B cell (primary cell): ENCODE results near the gene CAMSAP2. TPM values are rescaled to one million over a fixed set of nuclear protein-coding genes. Genes with fewer than 3 reads are reported as not detected.

Experiments used
- ATAC-seq: fragments of 200-7000 bp; cut with Tn5 transposase; one replicate; pipeline ENCODE4 v1.10.0; 2021; ENCODE audit warnings: low read depth, mild to moderate bottlenecking, moderate number of reproducible peaks, moderate library complexity
- CTCF ChIA-PET: fragments of 350-600 bp; sonication (Branson Sonifier 250); formaldehyde crosslinking; loops from one replicate; lab custom pipeline; 2021; ENCODE audit warnings: antibody characterized with exemption, inconsistent platforms; lab: Charles Lee
- POLR2A ChIA-PET: fragments of 350-600 bp; sonication (Branson Sonifier 250); formaldehyde crosslinking; loops from one replicate; lab custom pipeline; 2021; ENCODE audit warnings: antibody characterized with exemption; lab: Charles Lee
- DNase-seq: peaks from one replicate; pipeline ENCODE4 v3.0.0; 2013
- H2AFZ ChIP-seq: 2 replicates; pipeline ENCODE4 v1.6.1; 2012; ENCODE audit warnings: mild to moderate bottlenecking, low read depth, low read length; ENCODE audit not compliant: insufficient read depth, poor library complexity, severe bottlenecking
- H3K27ac ChIP-seq, 2 donors: 1 replicate in 1 of 2; 2 replicates in 1 of 2; pipeline ENCODE4 v1.5.1; 2012 to 2013; ENCODE audit warnings: low read length in 2 of 2, mild to moderate bottlenecking in 2 of 2, moderate library complexity in 1 of 2
- H3K27me3 ChIP-seq, 4 experiments: fragments of 200-600 bp in 1 of 4; sonication (generic) in 1 of 4; replicated peaks in 1 of 4; 1 replicate in 2 of 4; 2 replicates in 2 of 4; pipeline versions ENCODE4 v1.6.1 to v1.7.0; 2013 to 2016; ENCODE audit warnings: low read length in 3 of 4, mild to moderate bottlenecking in 2 of 4, mixed read lengths in 1 of 4, moderate library complexity in 1 of 4; ENCODE audit not compliant: insufficient read depth in 4 of 4, control insufficient read depth in 3 of 4; ENCODE audit errors: control extremely low read depth in 1 of 4
- H3K36me3 ChIP-seq, 2 experiments: replicated peaks in 1 of 2; 1 replicate in 1 of 2; 2 replicates in 1 of 2; pipeline versions ENCODE4 v1.6.1 to v1.7.1; 2013; ENCODE audit warnings: low read length in 1 of 2; ENCODE audit not compliant: insufficient read depth in 2 of 2, control insufficient read depth in 1 of 2; ENCODE audit errors: control extremely low read depth in 1 of 2, extremely low read depth in 1 of 2
- H3K4me1 ChIP-seq, 2 donors: fragments of 200-600 bp in 1 of 2; sonication (generic) in 1 of 2; 1 replicate in 1 of 2; 2 replicates in 1 of 2; pipeline versions ENCODE4 v1.5.1 to v1.6.1; 2013 to 2017; ENCODE audit warnings: low read length in 2 of 2; ENCODE audit not compliant: control insufficient read depth in 2 of 2, insufficient read depth in 2 of 2
- H3K4me2 ChIP-seq: replicated peaks from 2 replicates; pipeline ENCODE3; 2012; ENCODE audit warnings: mild to moderate bottlenecking, low read depth, low read length; ENCODE audit not compliant: poor library complexity, severe bottlenecking
- H3K4me3 ChIP-seq, 5 experiments: fragments of 200-600 bp in 1 of 5; sonication (generic) in 1 of 5; 1 replicate in 3 of 5; 2 replicates in 2 of 5; pipeline versions ENCODE4 v1.5.1 to v1.7.0; 2011 to 2016; ENCODE audit warnings: low read length in 4 of 5, mild to moderate bottlenecking in 4 of 5, low read depth in 2 of 5, control low read depth in 1 of 5, moderate library complexity in 1 of 5; ENCODE audit not compliant: insufficient read depth in 1 of 5; ENCODE audit errors: control extremely low read depth in 1 of 5, extremely low read depth in 1 of 5
- H3K79me2 ChIP-seq: fragments of 200-600 bp; sonication (generic); one replicate; pipeline ENCODE4 v1.6.0; 2016; ENCODE audit warnings: low read length; ENCODE audit not compliant: control insufficient read depth, insufficient read depth
- H3K9ac ChIP-seq: fragments of 200-600 bp; sonication (generic); 2 replicates; pipeline ENCODE4 v1.6.1; 2017; ENCODE audit warnings: mild to moderate bottlenecking, low read length, moderate library complexity
- H3K9me3 ChIP-seq, 3 donors: one replicate each; pipeline versions ENCODE4 v1.6.1 to v1.7.1; 2013; ENCODE audit warnings: low read length in 2 of 3; ENCODE audit not compliant: control insufficient read depth in 2 of 3, insufficient read depth in 1 of 3; ENCODE audit errors: control extremely low read depth in 1 of 3
- H4K20me1 ChIP-seq: 2 replicates; pipeline ENCODE4 v1.6.0; 2012; ENCODE audit warnings: mild to moderate bottlenecking, low read length; ENCODE audit not compliant: insufficient read depth, control insufficient read depth, poor library complexity, severe bottlenecking
- H3K27ac Mint-ChIP-seq: one replicate; pipeline ENCODE4 v1.8.0; 2021; ENCODE audit warnings: mixed read lengths
- H3K27me3 Mint-ChIP-seq: one replicate; pipeline ENCODE4 v1.8.0; 2021; ENCODE audit warnings: mixed read lengths
- H3K4me1 Mint-ChIP-seq: one replicate; pipeline ENCODE4 v1.8.0; 2021; ENCODE audit warnings: mixed read lengths
- H3K4me3 Mint-ChIP-seq: one replicate; pipeline ENCODE4 v1.8.0; 2021; ENCODE audit warnings: mixed read lengths
- H3K9me3 Mint-ChIP-seq: one replicate; pipeline ENCODE4 v1.8.0; 2022; ENCODE audit warnings: mixed read lengths; ENCODE audit not compliant: insufficient read depth
- CTCF ChIP-seq: fragments of 200-600 bp; IDR thresholded peaks from one replicate; pipeline ENCODE4 v1.8.0; 2022; ENCODE audit warnings: antibody characterized with exemption, mild to moderate bottlenecking
- EZH2 ChIP-seq: IDR thresholded peaks from 2 replicates; pipeline ENCODE4 v1.6.1; 2012; ENCODE audit warnings: borderline replicate concordance, low read depth, mild to moderate bottlenecking, moderate library complexity, low read length; ENCODE audit not compliant: insufficient read depth, poor library complexity, severe bottlenecking
- WGBS: methylation state at CpG from one replicate; pipeline ENCODE4 v1.1.5; 2013; ENCODE audit warnings: missing lambda C conversion rate; ENCODE audit not compliant: insufficient coverage; 5-methylcytosine and 5-hydroxymethylcytosine counted together
- intact Hi-C: fragments of 100-400 bp; cut with micrococcal nuclease; formaldehyde crosslinking; loops from one replicate; pipeline ENCODE4 v1.10.0; 2022
- polyA plus RNA-seq: library from polyadenylated mRNA; depleted of rRNA; stranded (reverse); fragments of >200 nt; gene quantifications from 2 replicates; pipeline ENCODE4 v1.2.3, GENCODE V29; 2012
- total RNA-seq, 2 donors: library from RNA; stranded (reverse); fragments of 120-200 nt in 1 of 2; gene quantifications; 1 replicate in 1 of 2; 2 replicates in 1 of 2; pipeline versions ENCODE4 v1.2.3 to v1.2.4, GENCODE V29; 2013 to 2022

CAMSAP2 gene
- total and polyA plus RNA-seq, 2 donors (not counting 1 experiment from before 2014, with no cell fraction given): 0.10 to 2.1 TPM

DNA sequence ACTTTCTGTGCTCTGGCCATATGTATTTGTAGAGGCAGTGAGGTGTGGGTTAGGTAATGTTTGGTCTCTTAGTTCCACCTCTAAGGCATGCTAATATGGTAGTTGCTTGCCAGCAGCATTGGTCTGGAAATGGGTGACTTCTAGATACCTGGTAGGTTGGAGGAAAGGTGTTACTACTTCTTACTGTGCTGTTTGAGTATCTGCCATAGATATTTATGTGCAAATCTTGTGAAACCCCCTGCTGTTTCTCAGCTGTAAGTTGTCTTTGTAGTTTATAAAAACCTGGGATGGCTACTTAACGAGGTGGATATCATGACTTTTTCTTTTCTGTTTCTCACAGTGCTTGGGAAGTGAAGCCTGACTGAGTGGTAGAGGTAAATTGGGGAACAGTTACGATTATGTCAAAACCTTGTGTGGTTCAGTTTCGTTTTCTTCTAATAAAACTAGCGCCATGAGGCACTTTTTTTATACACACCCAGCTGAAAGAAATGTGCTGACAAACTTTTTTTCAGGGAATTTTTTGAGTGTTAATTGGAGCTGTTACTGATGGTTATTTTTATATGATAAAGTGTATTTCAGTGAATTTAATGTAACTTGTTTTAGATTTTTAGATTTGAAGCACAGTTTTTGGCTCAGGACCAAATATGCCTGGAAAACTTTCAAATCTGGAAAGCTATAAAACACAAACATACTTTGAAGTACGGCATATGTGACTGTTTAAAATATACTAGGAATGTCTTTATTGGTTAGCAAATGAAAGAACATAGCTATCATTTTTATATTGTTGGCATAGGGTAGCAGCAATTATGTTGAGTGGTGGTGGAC, 42.1 kb downstream of the CAMSAP2 start:
- H3K4me2 ChIP-seq: peak overlapping the region; percentile 35
- H3K9me3 ChIP-seq: peaks cover 0 to 5% (median 2%) of the 10 kb centered on the region in 3 donors
- peaks cover 0 to 4% of the 10 kb centered on the region in 2 donors for H3K4me1 ChIP-seq
- ATAC-seq: no peak
- intact Hi-C loops: no loop called here
- no peak overlapping the region for H2AFZ ChIP-seq
- H3K4me3 Mint-ChIP-seq: peak overlapping the region; percentile 33
- TF ChIP-seq EZH2: no peak
- TF ChIP-seq CTCF: no peak
- H3K9ac ChIP-seq: no peak overlapping the region
- peaks cover 2% of the 10 kb centered on the region for H3K9me3 Mint-ChIP-seq
- ChIA-PET POLR2A (no interaction called here), CTCF (interaction anchor here (1.3 kb wide), 1 partner anchor 158 kb away, joined by 3 read pairs; no protein-coding TSS in a partner anchor)
- no peaks in the 10 kb centered on the region for H3K36me3 ChIP-seq
- H3K79me2 ChIP-seq: no peaks in the 10 kb centered on the region
- no peak overlapping the region for H3K27ac ChIP-seq
- H3K27me3 ChIP-seq: no peaks in the 10 kb centered on the region
- H3K4me3 ChIP-seq: no peak overlapping the region
- peak; percentile 4 for DNase-seq
- 57% methylated on average over 1 of the region's 5 CpGs for WGBS
- no peaks in the 10 kb centered on the region for H3K27me3 Mint-ChIP-seq
- peaks cover 5% of the 10 kb centered on the region for H3K4me1 Mint-ChIP-seq
- no peak overlapping the region for H3K27ac Mint-ChIP-seq
- H4K20me1 ChIP-seq: no peaks in the 10 kb centered on the region

DNA sequence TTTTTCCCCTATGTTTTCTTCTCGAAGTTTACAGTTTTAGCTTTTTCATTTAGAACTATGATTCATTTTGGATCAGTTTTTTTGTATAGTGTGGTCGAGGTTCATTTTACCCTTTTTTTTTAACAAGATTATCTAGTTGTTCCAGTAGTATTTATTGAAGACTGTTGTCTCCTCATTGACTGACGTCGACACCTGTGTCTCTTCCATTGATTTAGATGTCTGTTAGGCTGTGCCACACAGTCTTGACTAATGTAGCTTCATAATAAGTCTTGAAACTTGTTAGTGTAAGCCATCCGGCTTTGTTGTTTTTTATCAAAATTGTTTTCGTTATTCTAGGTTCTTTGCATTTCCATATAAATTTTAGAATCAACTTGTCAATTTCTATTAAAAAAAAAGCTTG, 45.2 kb downstream of the CAMSAP2 start:
- H3K4me1 ChIP-seq: peaks cover 0 to 4% of the 10 kb centered on the region in 2 donors
- ATAC-seq: no peak
- CTCF ChIA-PET: no interaction called here
- 93% methylated on average over 2 of the region's 6 CpGs for WGBS
- POLR2A ChIA-PET: no interaction called here
- no peak overlapping the region for H2AFZ ChIP-seq
- intact Hi-C loops: no loop called here
- Mint-ChIP-seq H3K27me3 (no peaks in the 10 kb centered on the region), H3K9me3 (peaks cover 2% of the 10 kb centered on the region), H3K27ac (no peak overlapping the region), H3K4me1 (peaks cover 5% of the 10 kb centered on the region), H3K4me3 (no peak overlapping the region)
- H3K27ac ChIP-seq: no peak overlapping the region
- no peaks in the 10 kb centered on the region for H4K20me1 ChIP-seq
- no peak for DNase-seq
- H3K4me2 ChIP-seq: no peak overlapping the region
- H3K36me3 ChIP-seq: no peaks in the 10 kb centered on the region
- H3K27me3 ChIP-seq: no peaks in the 10 kb centered on the region
- no peak overlapping the region for H3K9ac ChIP-seq
- TF ChIP-seq CTCF (no peak), EZH2 (no peak)
- H3K79me2 ChIP-seq: no peaks in the 10 kb centered on the region
- H3K9me3 ChIP-seq: peaks cover 0 to 5% (median 2%) of the 10 kb centered on the region in 3 donors
- H3K4me3 ChIP-seq: no peak overlapping the region
